ENCODE results near the gene KLHL40.

The KLHL40 gene

GRCh38 chr3:42690766-42691680 lies 5.7 kb downstream of the KLHL40 start:
- DNase-seq = no peak

- DNase-seq = no peak
Observed at GRCh38 chr3:42691816-42692666, 6.7 kb downstream of the KLHL40 start.

GRCh38 chr3:42692667-42693529 lies 7.6 kb downstream of the KLHL40 start:
- no peak for DNase-seq

GRCh38 chr3:42693530-42693930 lies 8.2 kb downstream of the KLHL40 start:
- DNase-seq = no peak

- DNase-seq = no peak
Observed at GRCh38 chr3:42694366-42694765, 9.0 kb downstream of the KLHL40 start.

- no peak for DNase-seq
Observed at GRCh38 chr3:42696356-42697288, 11.3 kb downstream of the KLHL40 start.

GRCh38 chr3:42697289-42698051 lies 12.1 kb downstream of the KLHL40 start:
- DNase-seq = no peak

GRCh38 chr3:42698216-42698910 lies 13.0 kb downstream of the KLHL40 start:
- no peak for DNase-seq

- DNase-seq = no peak
Observed at GRCh38 chr3:42698911-42699230, 13.5 kb downstream of the KLHL40 start.

GRCh38 chr3:42699511-42699971 lies 14.2 kb downstream of the KLHL40 start:
- no peak for DNase-seq

- no peak for DNase-seq
Observed at GRCh38 chr3:42700366-42701288, 15.3 kb downstream of the KLHL40 start.

- no peak for DNase-seq
Observed at GRCh38 chr3:42701371-42702065, 16.2 kb downstream of the KLHL40 start.

- DNase-seq = no peak
Observed at GRCh38 chr3:42702066-42702951, 17.0 kb downstream of the KLHL40 start, which contains the start of gene HHATL. Gene HHATL (minus strand): TSS chr3:42702798. CDS start chr3:42700826, 1,972 bp downstream.

GRCh38 chr3:42702982-42703694 lies 17.8 kb downstream of the KLHL40 start:
- DNase-seq = no peak

GRCh38 chr3:42703695-42704025 lies 18.3 kb downstream of the KLHL40 start:
- DNase-seq = no peak

- no peak for DNase-seq
Observed at GRCh38 chr3:42704136-42704841, 19.0 kb downstream of the KLHL40 start.
